Stimulated activated CD8-positive, alpha-beta memory T cell treated with anti-CD3 and anti-CD28 coated beads, Interleukin-2, amount 100 ng/mL, for 1 hour (primary cell): ENCODE data around the gene MREG.

Experiments used
- DNase-seq, 2 donors: peaks; one replicate each; pipeline ENCODE4 v3.0.0-alpha.2; 2020; ENCODE audit warnings: low read depth in 2 of 2

MREG gene

DNA sequence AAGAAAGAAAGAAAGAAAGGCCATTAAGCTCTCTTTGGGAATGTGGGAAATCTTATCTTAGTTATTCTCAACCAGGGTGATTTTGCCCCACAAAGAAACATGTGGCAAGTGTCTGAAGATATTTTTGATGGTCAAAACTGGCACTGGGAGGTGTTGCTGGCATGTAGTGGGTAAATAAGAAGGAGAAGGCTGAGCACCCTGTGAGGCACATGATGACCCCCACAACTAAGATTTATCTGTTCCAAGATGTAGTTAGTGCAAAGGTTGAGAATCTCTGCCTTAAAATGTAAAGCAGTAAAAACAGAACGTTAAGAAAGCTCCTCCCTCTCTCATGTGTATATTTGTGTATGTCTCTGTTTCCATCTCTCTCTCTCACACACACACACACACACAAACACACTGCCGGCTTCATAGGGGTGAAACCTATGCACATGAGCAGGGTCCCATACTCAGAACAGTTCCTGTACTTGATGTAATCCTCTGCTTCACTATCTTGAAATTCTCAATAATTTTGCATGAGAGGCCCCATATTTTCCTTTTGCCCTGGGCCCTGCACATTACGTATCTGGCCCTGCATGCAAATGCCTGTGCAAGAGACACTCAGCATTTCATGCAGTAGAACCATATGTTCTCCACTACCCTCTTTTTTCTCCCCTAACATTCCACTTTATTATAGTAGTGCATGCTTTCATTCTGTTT lies 94.3 kb downstream of the MREG start:
- DNase-seq: no peak

DNA sequence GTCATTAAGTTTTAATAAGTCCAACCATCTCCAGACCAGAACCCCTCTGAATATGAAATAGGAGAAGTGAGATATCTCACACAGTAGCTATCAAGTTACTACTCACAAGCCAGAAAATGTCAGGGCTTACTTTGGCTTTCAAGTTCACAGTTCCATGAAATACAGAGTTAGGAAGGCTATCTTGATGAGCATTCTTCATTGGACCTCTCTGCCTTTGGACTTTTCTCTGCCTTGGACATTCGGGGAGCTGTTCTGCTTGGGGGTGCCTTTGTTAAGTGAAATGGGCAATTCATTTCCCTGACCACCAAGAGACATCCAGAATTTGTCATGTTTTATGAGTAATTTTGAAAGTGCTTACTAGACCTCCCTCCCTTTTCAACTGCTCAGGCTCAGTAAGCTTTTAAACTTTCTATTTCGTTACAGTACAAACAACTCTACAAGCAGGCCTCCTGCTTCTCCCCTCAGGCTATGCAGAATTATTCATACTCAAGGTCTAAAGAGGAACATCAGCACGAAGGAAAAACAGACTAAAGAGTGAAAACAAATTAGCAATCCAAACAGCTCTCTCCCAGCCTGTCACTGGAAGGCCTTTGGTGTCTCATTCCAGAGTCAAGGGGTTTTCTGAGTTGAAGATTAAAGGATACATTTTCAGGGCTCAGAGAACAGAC lies 95.3 kb downstream of the MREG start:
- no peak for DNase-seq

GRCh38 chr2:215915441-215915840 lies 97.9 kb downstream of the MREG start:
- DNase-seq: no peak

GRCh38 chr2:215914777-215915165 lies 98.6 kb downstream of the MREG start:
- no peak for DNase-seq

- DNase-seq: no peak
Observed at GRCh38 chr2:215914054-215914776, 99.1 kb downstream of the MREG start.

DNA sequence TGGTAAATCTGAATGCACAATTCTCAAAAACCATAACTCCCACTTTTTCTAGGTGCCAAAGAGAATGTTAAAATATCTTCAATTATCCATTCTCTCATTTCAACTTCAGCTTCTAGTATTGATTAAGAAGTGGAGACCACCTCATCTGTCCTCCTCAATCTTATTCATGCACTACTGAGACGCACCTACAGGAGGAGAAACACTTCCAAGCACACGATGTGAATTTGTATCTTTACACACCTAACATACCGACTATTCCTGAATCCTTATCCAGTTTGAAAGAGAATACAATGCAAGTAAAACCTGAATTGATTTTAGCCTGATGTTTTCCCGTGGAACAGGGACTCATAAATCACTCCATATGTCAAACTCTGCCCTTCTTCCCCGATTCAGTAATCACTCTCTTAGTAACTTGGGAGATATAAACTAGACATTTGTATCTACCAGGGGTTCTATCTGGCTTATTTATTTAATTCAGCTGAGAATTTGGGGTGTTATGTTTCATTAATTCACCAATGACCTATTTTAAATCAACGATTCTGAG lies 101.0 kb downstream of the MREG start:
- DNase-seq: no peak

DNA sequence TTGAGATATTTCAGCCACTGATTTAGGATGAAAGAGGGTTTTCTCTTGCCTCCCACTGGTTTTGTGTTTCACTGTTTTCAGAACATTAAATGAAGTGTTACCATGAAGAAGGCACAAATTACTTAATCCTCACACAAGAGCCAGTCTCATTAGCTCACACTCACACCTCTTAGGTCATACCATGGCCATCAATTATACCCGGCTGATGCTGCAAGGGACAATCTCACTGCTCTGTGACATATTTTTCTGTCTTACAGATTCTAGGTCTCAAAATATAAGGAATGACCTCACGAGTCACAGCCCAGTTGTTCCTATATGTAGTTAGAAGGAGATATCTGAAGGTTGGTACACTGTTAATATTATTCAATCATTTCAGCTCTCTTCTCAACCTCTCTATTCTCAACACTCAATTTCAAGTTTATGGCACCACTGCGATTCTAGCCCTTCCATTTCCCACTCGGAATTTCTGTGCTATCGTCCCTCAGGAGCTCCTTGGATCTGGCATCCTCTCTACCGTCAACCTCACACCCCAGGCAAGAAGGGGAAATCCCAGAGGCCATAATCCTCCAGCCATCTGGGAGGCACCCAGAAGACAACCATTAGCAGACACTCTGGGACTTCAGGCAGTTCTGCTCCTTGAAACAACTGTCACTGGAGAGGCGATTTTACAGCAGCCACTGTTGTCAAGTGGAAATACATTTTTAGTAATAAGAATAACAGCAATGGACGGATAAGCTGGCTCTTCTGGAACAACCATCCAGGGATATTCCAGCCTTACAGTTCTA lies 101.9 kb downstream of the MREG start:
- DNase-seq: no peak

GRCh38 chr2:215910180-215910579 lies 103.2 kb downstream of the MREG start:
- DNase-seq: no peak

DNA sequence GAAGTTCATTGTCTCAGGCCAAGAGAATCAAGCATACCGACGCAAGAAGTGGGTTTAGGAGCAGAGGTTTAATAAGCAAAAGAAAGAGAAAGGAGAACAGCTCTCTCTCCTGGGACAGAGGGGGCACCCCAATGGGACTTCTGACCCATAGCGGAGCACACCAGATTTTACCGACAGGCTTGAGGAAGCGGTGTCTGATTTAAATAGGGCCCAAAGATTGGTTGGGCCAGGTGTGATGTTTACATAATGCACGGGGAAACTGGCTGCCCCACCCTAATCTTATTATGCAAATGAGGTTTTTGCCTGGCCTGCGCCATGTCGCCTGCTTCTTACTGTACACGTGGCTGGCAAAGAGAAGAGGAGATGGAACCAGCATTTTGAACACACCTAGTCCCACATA lies 106.2 kb downstream of the MREG start:
- no peak for DNase-seq

- DNase-seq: no peak
Observed at GRCh38 chr2:215906458-215906857, 106.9 kb downstream of the MREG start.

GRCh38 chr2:215905691-215906090 lies 107.7 kb downstream of the MREG start:
- DNase-seq: no peak

DNA sequence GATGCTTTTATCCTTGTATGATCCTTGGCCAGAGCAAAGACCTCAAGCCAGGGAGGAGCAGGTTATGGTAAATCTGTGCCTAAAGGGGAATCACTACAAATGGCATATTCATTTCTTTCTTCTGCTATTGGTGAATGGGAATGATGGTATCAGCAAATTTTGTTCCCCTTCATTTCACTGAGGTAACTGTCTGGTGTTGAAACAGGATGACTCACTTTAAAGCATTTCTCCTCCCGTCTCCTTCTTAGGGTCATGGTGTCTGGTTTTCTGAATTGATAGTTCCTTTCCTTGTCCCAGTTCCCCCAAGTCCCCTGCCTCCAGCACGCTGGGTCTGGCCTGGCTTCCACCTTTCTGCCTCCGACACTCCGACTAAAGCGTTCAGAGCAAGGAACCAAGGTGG lies 109.2 kb downstream of the MREG start:
- DNase-seq: no peak

DNA sequence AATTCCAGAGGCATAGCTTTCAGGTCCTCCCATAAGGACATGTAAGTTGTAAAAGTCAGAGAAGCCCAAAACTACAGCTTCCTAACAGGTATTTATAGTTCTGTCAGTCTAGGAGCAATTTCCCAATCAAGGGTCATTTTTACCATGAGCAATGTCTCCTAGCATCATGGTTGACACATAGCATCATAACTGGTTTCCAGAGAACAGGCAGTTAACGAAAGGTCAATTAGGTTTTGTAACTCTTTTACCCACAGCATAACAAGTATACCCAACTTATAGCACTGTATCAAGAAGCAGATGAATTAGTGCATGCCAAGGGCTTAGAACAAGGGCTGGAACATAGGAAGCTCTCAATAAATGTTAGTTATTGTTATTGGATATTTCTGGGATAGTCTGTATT lies 110.1 kb downstream of the MREG start:
- no peak for DNase-seq

DNA sequence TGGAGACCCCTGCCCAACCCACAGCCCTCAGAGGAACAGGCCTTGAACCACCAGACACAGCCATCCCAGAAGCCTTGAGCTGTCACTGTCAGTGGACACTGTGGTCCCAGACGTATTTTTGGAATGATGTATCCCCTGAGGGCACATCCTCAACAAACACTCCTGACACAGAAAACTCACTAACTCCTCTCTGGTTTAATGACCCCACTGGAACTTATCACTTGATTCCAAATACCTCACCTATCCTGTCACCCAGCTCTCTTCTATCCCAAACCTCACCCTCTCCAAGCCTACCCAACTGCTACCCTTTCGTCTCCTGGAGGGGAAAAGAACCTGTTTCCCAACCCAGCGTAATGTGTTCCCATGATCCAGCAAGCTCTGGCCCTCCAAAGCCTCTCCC lies 111.6 kb downstream of the MREG start:
- no peak for DNase-seq

DNA sequence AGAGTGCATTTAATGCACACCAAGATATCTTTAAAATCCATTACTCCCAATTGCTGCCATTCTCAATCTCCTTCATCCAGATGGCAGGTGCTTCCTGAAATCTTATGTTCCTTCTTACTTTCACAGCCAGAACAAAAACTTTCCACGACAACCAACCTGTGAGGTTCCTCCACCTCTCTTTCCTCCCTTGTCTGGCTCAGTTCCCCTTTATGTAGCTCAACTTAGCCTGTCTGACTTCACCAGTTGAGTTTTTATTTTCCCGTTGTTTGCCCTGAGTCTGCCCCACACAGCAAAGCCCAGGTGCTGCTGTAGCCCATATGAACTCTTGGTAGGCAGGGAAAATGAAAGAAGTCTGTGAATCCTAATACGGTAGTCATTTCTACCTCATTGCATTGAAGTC lies 112.5 kb downstream of the MREG start:
- no peak for DNase-seq

DNA sequence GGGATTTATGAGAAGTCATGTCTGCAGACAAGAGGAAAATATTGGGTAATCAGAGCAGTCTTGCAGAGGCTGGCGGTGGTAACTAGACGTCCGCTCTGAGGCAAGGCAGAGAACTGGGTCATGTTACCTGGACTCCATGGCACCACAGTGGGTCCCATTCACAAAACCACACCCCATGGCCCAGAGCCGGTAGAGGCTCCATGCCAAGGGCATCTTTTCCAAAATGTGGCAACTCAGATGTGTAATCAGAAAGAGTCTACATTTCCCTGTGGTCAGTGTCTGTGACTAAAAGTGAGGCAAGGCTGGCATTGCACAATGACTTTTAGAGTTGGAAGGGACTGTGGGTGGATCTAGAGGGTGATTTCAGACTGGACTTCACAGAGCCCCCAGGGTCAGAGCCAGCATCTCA lies 113.1 kb downstream of the MREG start:
- DNase-seq: no peak

- DNase-seq: no peak
Observed at GRCh38 chr2:215899141-215900074, 113.9 kb downstream of the MREG start.

DNA sequence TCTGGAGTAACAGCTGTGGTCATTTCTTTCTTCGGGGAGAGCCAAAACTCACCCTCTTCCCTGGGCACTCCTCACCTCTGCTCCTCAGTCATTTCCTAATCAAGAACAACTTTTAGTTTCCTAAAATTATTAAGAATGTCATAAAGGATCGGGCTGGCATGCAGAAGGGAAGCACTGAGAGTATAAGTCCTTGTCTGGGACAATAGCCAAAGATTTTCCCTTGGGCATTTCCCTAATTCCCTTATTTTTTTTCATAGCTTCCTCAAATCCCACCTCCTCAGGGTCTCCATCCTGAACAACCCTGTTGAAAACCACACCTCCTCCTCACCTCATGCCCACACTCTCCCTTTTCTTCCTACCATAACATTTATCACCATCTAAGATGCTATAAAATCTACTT lies 115.0 kb downstream of the MREG start:
- DNase-seq: no peak

GRCh38 chr2:215896921-215897320 lies 116.4 kb downstream of the MREG start:
- DNase-seq: no peak

DNA sequence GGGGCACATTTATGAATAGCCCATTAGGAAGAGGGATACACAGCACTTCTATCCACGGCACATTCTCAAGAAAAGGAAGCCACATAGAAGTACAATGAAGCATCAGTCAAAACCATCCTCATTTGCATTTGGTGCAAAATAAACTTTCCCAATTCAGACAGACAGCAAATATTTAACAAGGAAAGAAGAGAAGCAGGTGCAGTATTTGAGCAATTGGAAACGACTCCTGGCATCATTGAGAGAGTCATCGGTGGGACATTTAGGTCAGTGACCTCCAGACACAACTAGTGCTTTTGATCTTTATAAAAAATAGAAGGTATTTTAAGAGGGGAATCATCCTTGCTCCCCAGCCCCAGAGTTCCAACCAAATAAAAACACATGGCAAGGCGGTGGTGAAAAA lies 118.0 kb downstream of the MREG start:
- DNase-seq: no peak
